Measurements from ENCODE around the gene ZNF672. TPM values are rescaled to one million over a fixed set of nuclear protein-coding genes. Genes with fewer than 3 reads are reported as not detected.

Gene ZNF672
- total RNA-seq, 1 donor from 2014 or later = 20.6 TPM

GRCh38 chr1:248812736-248813425 lies 25.1 kb upstream of the ZNF672 start:
- Histone ChIP-seq H3K79me2 (ENCODE audit: insufficient read depth, low read length) (peaks cover 21% of the 10 kb centered on the region), H3K4me2 (ENCODE audit: low read length) (no peak overlapping the region), H3K9me3 (ENCODE audit: insufficient read depth, low read depth, low read length) (no peaks in the 10 kb centered on the region), H3K9ac (ENCODE audit: low read length) (no peak overlapping the region), H3K27me3 (ENCODE audit: insufficient read depth, low read length) (no peaks in the 10 kb centered on the region), H4K20me1 (ENCODE audit: insufficient read depth, low read length) (peaks cover 64% of the 10 kb centered on the region), H2AFZ (ENCODE audit: low read depth, low read length) (no peak overlapping the region), H3K4me3 (ENCODE audit: insufficient read depth, low read depth, low read length) (no peak overlapping the region), H3K36me3 (ENCODE audit: insufficient read depth, low read length) (peaks cover 43% of the 10 kb centered on the region), H3K27ac (ENCODE audit: low read depth, low read length) (no peak overlapping the region), H3K4me1 (ENCODE audit: insufficient read depth, low read length) (peaks cover 3% of the 10 kb centered on the region)
- DNase-seq (ENCODE audit: low read depth) = no peak
- Mint-ChIP-seq H3K4me3 (ENCODE audit: unreplicated experiment) (no peak overlapping the region), H3K4me1 (ENCODE audit: low read depth, unreplicated experiment) (no peaks in the 10 kb centered on the region), H3K27ac (ENCODE audit: unreplicated experiment) (no peak overlapping the region), H3K9me3 (ENCODE audit: unreplicated experiment) (peaks cover 2% of the 10 kb centered on the region), H3K36me3 (ENCODE audit: low read depth, unreplicated experiment) (peaks cover 40% of the 10 kb centered on the region), H3K27me3 (ENCODE audit: low read depth, unreplicated experiment) (no peaks in the 10 kb centered on the region)
- no peak for FAIRE-seq
- TF ChIP-seq EZH2 (IDR thresholded peaks at IDR 0.05; ENCODE audit: insufficient read depth, low read length) (no peak), CTCF (IDR thresholded peaks at IDR 0.05; ENCODE audit: insufficient read depth, low read depth, low read length) (no peak)

GRCh38 chr1:248813546-248813945 lies 24.5 kb upstream of the ZNF672 start:
- FAIRE-seq (no peak), DNase-seq (ENCODE audit: low read depth) (no peak)
- no peaks in the 10 kb centered on the region for H3K27me3 ChIP-seq (ENCODE audit: insufficient read depth, low read length)
- peaks cover 28% of the 10 kb centered on the region for H3K79me2 ChIP-seq (ENCODE audit: insufficient read depth, low read length)
- no peak overlapping the region for H2AFZ ChIP-seq (ENCODE audit: low read depth, low read length)
- H3K9me3 ChIP-seq (ENCODE audit: insufficient read depth, low read depth, low read length) = no peaks in the 10 kb centered on the region
- H3K4me1 Mint-ChIP-seq (ENCODE audit: low read depth, unreplicated experiment) = no peaks in the 10 kb centered on the region
- no peak for TF ChIP-seq EZH2 (IDR thresholded peaks at IDR 0.05; ENCODE audit: insufficient read depth, low read length)
- peaks cover 45% of the 10 kb centered on the region for H3K36me3 ChIP-seq (ENCODE audit: insufficient read depth, low read length)
- H3K27me3 Mint-ChIP-seq (ENCODE audit: low read depth, unreplicated experiment) = no peaks in the 10 kb centered on the region
- peaks cover 70% of the 10 kb centered on the region for H4K20me1 ChIP-seq (ENCODE audit: insufficient read depth, low read length)
- no peak overlapping the region for H3K27ac ChIP-seq (ENCODE audit: low read depth, low read length)
- H3K36me3 Mint-ChIP-seq (ENCODE audit: low read depth, unreplicated experiment) = peaks cover 44% of the 10 kb centered on the region
- no peak overlapping the region for H3K27ac Mint-ChIP-seq (ENCODE audit: unreplicated experiment)
- H3K4me2 ChIP-seq (ENCODE audit: low read length) = no peak overlapping the region
- no peak overlapping the region for H3K4me3 ChIP-seq (ENCODE audit: insufficient read depth, low read depth, low read length)
- peaks cover 3% of the 10 kb centered on the region for H3K4me1 ChIP-seq (ENCODE audit: insufficient read depth, low read length)
- H3K4me3 Mint-ChIP-seq (ENCODE audit: unreplicated experiment) = no peak overlapping the region
- H3K9me3 Mint-ChIP-seq (ENCODE audit: unreplicated experiment) = peaks cover 2% of the 10 kb centered on the region
- H3K9ac ChIP-seq (ENCODE audit: low read length) = no peak overlapping the region

DNA sequence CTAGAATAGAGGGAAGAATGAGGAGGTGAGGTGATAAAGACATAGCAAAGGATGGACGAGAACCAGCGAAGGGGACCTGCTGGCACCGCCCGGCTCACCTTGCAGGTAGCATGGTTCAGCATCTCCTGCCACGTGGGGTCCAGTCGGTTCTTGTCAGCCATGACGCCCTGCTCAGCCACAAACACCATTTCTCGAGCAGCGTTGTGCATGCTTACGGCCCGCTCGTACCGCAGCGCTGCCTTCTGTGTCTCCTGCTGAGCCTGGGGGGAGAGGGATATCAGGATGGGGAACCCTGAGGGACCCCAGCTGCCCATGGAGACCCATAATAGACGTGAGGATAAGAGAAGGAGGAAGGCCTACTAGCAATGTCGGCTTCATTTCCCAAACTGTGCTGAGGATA lies 23.7 kb upstream of the ZNF672 start:
- no peak overlapping the region for H3K27ac Mint-ChIP-seq (ENCODE audit: unreplicated experiment)
- no peaks in the 10 kb centered on the region for H3K27me3 ChIP-seq (ENCODE audit: insufficient read depth, low read length)
- H3K27me3 Mint-ChIP-seq (ENCODE audit: low read depth, unreplicated experiment) = no peaks in the 10 kb centered on the region
- H3K4me1 Mint-ChIP-seq (ENCODE audit: low read depth, unreplicated experiment) = no peaks in the 10 kb centered on the region
- no peak overlapping the region for H2AFZ ChIP-seq (ENCODE audit: low read depth, low read length)
- TF ChIP-seq CTCF (IDR thresholded peaks at IDR 0.05; ENCODE audit: insufficient read depth, low read depth, low read length) = no peak
- no peak for TF ChIP-seq EZH2 (IDR thresholded peaks at IDR 0.05; ENCODE audit: insufficient read depth, low read length)
- no peak overlapping the region for H3K4me3 Mint-ChIP-seq (ENCODE audit: unreplicated experiment)
- H3K9me3 ChIP-seq (ENCODE audit: insufficient read depth, low read depth, low read length) = no peaks in the 10 kb centered on the region
- no peak overlapping the region for H3K4me2 ChIP-seq (ENCODE audit: low read length)
- peaks cover 36% of the 10 kb centered on the region for H3K79me2 ChIP-seq (ENCODE audit: insufficient read depth, low read length)
- no peak for DNase-seq (ENCODE audit: low read depth)
- H3K27ac ChIP-seq (ENCODE audit: low read depth, low read length) = no peak overlapping the region
- H3K9me3 Mint-ChIP-seq (ENCODE audit: unreplicated experiment) = peaks cover 2% of the 10 kb centered on the region
- peaks cover 3% of the 10 kb centered on the region for H3K4me1 ChIP-seq (ENCODE audit: insufficient read depth, low read length)
- no peak for FAIRE-seq
- H3K9ac ChIP-seq (ENCODE audit: low read length) = no peak overlapping the region
- H3K36me3 Mint-ChIP-seq (ENCODE audit: low read depth, unreplicated experiment) = peaks cover 44% of the 10 kb centered on the region
- H4K20me1 ChIP-seq (ENCODE audit: insufficient read depth, low read length) = peaks cover 74% of the 10 kb centered on the region
- peaks cover 47% of the 10 kb centered on the region for H3K36me3 ChIP-seq (ENCODE audit: insufficient read depth, low read length)
- H3K4me3 ChIP-seq (ENCODE audit: insufficient read depth, low read depth, low read length) = no peak overlapping the region

Data from astrocyte (in vitro differentiated cells and primary cell).